Fibroblast of the conjunctiva (primary cell): ENCODE results near the gene CCDC60.
"Not testable (repeated sequence)": the region's sequence is repeated elsewhere in the genome, so short reads cannot be mapped to it uniquely, and the experiment has no call there.

Experiments used
- DNase-seq: peaks from one replicate; pipeline ENCODE4 v3.0.0-alpha.2; 2010; ENCODE audit warnings: low read depth

CCDC60 gene

DNA sequence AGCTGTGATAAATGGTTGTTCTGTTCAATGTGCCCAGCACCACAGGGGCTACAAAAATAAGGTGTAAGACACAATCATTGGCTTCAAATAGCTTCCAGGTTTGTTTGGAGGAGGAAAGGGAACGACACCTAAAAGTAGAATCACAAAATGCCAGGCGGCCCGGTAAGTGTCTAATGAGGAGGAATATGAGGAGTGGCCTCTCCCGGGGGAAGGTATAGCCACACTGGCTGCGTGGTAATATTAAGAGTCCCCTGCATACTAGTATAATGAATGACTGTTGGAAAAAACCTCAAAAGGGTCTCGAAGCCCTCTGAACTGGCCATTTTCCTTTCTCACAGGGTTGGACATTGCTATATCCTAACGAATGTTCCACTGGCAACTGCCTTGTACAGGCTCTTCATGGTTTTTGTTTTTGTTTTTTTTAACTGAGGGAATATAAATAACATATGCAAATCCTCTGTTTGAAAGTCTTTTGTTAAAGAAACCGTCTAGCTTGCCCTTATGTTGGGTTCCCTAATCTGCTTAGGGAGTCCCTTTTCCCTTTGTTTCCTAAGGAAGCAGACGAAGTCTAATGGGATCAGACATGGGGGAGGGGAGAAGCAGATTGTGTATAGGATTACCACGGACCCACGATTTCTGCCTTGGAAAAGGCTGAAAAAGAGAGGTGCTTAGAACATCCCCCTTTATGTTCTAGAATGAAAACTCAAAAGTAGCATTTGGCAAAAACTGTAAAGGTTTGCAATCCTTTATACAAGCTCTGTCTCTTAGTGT is 4.2 kb downstream of the CCDC60 start:
- no peak for DNase-seq

- no peak for DNase-seq
Measured at GRCh38 chr12:119340578-119340977, 6.0 kb downstream of the CCDC60 start.

DNA sequence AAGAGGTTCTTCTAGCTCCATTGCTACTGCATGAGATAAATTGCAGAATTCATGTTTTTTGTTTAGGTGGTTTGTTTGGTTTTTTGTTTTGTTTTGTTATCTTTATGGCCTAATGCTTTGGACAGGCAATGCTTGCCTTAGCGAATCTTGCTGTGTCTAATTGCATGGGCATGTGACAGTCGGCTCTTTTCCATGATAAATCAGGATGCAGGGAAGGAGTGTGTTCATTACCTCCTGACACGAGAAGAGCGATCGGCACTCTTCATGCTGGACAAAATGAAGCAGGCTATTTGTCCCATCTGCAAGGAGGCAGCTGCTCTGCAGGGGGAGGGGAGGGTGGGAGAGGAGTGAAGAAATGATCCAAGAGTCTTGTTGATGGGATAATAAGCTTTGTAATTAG is 6.5 kb downstream of the CCDC60 start:
- no peak for DNase-seq

GRCh38 chr12:119341988-119342387 is 7.5 kb downstream of the CCDC60 start:
- DNase-seq, result no peak

- DNase-seq, result no peak
Measured at GRCh38 chr12:119343130-119343529, 8.6 kb downstream of the CCDC60 start.

- DNase-seq, result no peak
Measured at GRCh38 chr12:119354172-119354571, 19.6 kb downstream of the CCDC60 start.

- not testable (repeated sequence) for DNase-seq
Measured at GRCh38 chr12:119360366-119360765, 25.8 kb downstream of the CCDC60 start.

GRCh38 chr12:119363037-119363436 is 28.5 kb downstream of the CCDC60 start:
- no peak for DNase-seq

DNA sequence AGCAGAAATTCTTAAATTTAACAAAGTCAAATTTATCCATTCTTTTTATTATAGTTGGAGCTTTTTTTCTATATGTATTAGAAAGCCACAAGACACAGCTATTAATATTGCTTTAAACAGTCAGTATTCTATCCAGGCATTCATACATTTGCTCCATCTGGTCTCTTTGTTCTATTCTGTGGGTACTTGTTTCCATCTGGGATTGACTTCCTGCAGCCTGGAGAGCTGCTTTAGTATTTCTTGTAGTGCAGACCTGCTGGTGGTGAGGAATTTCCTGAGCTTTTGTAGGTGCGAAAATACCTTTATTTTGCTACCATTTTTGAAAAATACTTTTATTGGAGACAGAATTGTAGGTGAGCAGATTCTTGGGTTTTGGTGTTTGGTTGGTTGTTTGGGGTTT is 29.0 kb downstream of the CCDC60 start:
- no peak for DNase-seq

DNA sequence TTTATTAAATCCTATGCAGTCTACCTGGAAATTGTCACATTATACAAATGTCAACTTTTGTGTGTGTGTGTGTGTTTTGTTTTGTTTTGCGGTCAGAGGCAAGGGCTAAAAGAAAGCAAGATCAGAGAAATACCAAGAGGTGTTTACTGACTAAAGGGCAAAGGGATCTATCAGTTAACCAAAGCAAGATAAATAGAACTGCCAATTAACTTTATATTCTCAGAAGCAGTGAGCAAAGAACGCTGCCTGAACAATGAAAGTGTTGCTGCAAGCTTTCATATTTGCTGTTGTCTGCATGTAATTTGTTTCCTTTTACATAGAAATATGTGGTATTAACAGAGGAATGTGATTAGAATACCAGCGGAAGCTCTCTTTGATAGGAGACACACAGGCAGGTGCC is 30.9 kb downstream of the CCDC60 start:
- DNase-seq, result no peak

DNA sequence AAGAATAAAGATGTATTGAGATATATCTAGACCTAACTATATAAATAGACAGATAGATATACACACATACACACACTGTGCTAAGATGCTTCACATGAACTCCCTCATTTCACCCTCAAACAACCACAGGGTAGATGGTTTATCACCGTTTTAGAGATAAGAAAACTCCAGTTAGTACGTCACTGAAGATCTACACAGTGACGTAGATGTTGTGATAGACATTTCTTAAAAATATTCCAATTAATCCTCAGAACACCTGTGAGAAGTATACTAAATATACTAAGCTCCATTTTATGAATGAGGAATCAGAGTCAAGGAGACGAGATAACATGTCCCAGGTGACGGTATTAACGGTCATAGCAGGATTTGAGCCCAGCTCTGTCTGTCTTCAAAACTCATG is 31.5 kb downstream of the CCDC60 start:
- DNase-seq, result no peak

- no peak for DNase-seq
Measured at GRCh38 chr12:119369161-119369560, 34.6 kb downstream of the CCDC60 start.

DNA sequence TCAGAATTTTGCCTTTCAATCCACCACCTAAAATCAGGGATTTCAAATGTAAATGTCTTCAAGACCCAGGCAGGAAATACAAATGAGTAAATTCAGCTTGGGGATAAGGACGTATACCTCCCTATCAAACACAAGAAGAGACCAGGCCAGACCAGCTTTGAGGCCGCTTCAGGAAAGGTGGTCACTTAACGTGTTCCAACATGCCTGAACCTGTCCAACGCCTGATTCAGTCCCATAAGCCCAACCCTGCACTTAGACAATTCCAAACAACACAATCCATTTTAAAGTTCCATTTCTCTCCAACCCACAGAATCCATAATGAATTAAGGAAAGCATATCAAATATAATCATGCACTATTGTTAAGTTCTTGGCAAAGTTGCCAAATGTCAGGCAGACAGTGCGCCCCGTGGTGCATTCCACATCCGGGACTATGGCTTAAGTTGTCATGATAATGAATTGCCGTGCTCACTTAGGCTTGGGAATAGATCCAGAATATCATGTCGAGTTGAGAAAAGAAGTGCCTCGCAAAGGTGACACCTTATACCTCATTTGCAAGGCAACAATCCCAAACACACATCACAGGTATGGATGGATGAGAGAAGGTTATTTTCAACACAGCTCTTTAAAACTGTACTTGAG is 35.5 kb downstream of the CCDC60 start:
- no peak for DNase-seq

GRCh38 chr12:119372540-119372939 is 38.0 kb downstream of the CCDC60 start:
- DNase-seq, result no peak

- DNase-seq, result no peak
Measured at GRCh38 chr12:119373001-119373400, 38.5 kb downstream of the CCDC60 start.

DNA sequence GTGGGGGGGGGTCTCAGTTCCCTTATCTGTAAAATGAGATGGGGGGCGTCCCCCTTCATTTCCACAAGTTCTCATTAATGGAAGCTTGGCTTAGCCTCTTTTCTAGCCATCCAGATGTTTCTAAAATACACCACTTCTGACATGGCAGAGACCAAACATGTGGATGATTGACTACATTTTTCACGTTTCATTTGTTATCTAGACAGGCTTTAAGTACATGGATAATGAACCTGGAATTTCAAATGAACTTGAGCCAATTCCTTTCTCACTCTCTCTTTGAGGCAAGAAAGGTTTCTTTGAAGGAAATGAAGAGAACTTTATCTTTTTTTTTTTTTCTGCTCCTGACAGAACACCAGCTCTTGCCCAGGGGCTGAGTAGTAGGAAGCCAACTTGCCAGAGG is 39.1 kb downstream of the CCDC60 start:
- no peak for DNase-seq

DNA sequence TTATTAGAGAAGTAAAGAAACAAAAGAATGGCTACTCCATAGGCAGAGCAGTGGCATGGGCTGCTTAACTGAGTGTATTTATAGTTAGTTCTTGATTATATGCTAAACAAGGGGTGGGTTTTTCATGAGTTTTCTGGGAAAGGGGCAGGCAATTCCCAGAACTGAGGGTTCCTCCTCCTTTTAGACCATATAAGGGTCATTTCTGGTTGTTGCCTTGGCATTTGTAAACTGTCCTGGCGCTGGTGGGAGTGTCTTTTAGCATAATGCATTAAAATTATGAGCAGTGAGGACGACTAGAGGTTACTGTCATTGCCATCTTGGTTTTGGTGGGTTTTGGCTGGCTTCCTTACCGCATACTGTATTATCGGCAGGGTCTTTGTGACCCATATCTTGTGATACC is 40.1 kb downstream of the CCDC60 start:
- DNase-seq, result no peak

DNA sequence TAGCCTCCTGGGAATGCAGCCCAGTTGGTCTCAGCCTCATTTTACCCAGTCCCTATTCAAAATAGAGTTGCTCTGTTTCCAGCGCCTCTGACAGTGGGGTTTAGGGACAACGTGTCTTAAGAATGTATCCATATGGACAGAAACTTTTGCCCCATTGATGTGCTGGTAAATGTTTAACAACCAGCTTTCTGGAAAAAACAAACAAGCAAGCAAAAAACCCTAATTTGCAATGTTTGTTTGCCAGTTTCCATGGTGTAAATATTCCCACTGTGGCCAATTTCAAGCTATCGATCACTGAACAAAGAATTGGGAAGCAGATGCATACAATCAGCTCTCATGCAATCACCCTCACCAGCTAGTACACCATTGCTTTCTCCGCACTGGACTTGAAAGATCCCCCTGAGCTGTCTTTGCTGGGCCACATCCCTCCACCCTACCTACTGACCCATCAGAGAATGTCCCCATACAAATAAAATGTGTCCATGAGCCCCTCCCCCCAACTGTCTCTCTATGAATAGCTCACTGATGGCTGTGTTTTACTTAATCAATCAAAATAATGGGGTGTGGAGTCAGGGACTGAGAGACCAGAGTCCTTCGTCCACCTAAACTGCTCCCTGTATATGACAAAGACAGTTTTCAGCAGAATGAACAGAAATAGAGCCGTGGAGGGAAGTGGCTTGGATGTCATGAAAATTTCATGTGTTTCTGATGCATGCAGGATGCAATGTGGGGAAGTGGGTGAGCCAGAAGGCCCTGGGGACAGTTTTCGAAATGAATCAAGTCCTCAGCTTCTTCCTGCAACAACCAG is 40.8 kb downstream of the CCDC60 start:
- DNase-seq, result no peak

DNA sequence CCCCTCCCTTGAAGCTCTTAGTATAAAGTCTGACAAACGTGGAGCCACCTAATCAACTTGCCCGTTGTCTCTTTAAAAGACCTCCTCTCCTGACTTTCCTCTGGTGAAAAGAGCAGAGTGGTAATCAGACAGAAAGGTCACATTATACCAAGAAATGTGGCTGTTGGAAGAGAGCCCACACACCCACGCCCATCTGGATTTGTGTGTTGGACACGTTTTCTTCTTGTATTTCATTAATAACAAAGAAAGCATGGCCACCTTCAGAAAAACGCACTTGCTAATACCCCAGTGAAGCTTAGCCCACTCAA is 41.3 kb downstream of the CCDC60 start:
- no peak for DNase-seq

DNA sequence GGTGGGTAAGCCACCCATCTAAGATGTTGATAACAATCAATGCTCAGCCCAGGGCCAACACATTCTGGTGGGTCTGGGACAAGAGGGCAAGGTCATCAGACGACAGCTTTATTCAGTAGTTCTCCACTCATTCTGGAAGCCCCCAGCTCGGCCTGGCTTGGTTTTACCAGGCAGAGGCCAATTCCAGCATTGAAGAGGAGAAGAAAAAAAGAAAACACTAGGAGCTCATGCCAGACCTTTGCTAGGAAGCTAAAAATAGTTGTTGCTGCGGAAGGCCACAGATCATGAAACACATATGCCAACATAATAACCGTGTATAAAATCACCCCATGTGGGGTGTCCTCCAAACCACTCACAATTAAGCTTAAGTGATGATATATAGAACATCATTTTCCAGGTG is 44.4 kb downstream of the CCDC60 start:
- no peak for DNase-seq

DNA sequence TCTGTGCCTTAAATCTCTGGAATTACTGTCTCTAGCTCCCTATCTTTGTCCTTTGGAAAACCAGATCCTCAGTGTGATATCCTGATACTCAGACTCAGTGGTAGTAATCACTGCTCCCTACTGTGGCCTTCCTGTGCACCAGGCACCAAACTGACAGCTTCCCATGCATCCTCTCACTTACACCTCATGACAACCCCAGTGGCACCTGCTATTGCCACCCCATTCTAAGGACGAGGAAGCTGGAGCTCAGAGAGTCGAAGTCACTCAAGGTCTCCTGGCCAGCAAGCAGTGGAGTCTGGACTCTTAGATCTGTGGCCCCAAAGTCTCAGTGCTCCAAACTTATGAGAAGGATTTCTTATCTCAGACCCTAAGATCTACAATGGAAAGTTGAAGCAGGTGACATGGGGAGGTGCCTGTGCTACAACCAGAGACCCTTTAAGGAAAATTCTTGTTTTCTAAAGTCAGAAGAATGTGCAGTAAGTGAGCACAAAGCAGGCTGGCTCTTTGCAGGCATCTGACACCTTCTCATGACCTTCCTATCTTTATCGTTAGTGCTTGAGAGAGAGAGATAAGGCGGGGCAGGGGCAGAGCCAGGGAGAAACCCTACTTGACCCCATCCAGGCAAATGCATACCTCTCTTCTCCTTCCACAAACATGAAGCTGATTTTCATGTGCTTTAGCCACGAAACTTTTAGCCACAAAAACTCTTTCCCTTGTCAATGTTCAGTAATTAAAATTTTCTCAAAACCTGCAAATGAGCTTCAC is 47.1 kb downstream of the CCDC60 start:
- DNase-seq, result no peak

DNA sequence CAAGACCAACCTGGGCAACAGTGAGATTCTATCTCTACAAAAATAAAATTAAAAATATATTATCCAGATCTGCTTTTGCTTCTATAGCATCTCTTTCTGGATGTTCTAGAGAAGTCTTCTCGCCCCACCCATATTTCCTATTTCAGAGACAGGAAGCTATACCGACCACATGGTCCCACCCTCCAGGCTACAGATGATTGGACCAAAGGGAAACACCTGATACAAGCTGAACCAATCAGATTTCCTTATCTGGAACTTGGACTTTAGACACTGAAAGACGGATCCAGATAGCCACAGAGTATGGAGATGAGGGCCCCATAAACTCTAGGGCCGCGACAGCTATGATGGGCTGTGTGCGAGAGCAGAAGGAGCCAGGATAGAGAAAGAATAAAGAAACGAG is 48.7 kb downstream of the CCDC60 start:
- DNase-seq, result no peak

GRCh38 chr12:119384340-119384739 is 49.8 kb downstream of the CCDC60 start:
- no peak for DNase-seq
